K562 (cell line): ENCODE results near the gene BHLHE40. TPM values are rescaled to one million over a fixed set of nuclear protein-coding genes. Genes with fewer than 3 reads are reported as not detected.
A peak's percentile ranks its signal among the peaks of the same experiment; 100 is the strongest.

ENCODE experiments used
- CBX2 ChIP-seq: fragments of 200-600 bp; sonication (generic); IDR thresholded peaks from one replicate; pipeline ENCODE4 v1.6.1; 2012; ENCODE audit warnings: mild to moderate bottlenecking, low read length, inconsistent platforms; ENCODE audit not compliant: insufficient read depth, poor library complexity, severe bottlenecking
- CCAR2 ChIP-seq: fragments of 200-400 bp; formaldehyde crosslinking; IDR thresholded peaks from 2 replicates; pipeline ENCODE4 v1.6.1; 2017; ENCODE audit warnings: mild to moderate bottlenecking, low read depth, low read length
- CHD2 ChIP-seq: IDR thresholded peaks from 2 replicates; pipeline ENCODE4 v1.6.1; 2011; ENCODE audit warnings: low read depth, low read length
- DDX20 ChIP-seq: fragments of 450-650 bp; IDR thresholded peaks from 2 replicates; pipeline ENCODE4 v1.6.1; 2016; ENCODE audit warnings: missing genetic modification characterization, low read depth, mild to moderate bottlenecking, missing compliant biosample characterization, moderate library complexity
- FOXP1 ChIP-seq: sonication (generic); formaldehyde crosslinking; IDR thresholded peaks from 2 replicates; pipeline ENCODE4 v1.8.0; 2022; ENCODE audit warnings: mild to moderate bottlenecking, missing genetic modification reagents
- HDAC6 ChIP-seq: IDR thresholded peaks from 2 replicates; pipeline ENCODE4 v1.6.1; 2012; ENCODE audit warnings: low read depth, mild to moderate bottlenecking, control low read depth, inconsistent platforms, low read length, moderate library complexity
- IRF9 ChIP-seq: fragments of 450-650 bp; IDR thresholded peaks from 2 replicates; pipeline ENCODE4 v1.6.1; 2016; ENCODE audit warnings: missing biosample characterization, missing genetic modification characterization
- MCM7 ChIP-seq, 2 experiments: fragments of 450-650 bp; IDR thresholded peaks; 2 replicates each; pipeline ENCODE4 v1.6.1; 2016 to 2018
- MTA3 ChIP-seq: fragments of 450-650 bp; formaldehyde crosslinking; IDR thresholded peaks from 2 replicates; pipeline ENCODE4 v1.6.1; 2017; ENCODE audit warnings: mild to moderate bottlenecking, borderline replicate concordance
- NCOR1 ChIP-seq: fragments of 450-650 bp; IDR thresholded peaks from 2 replicates; pipeline ENCODE4 v1.6.1; 2016; ENCODE audit warnings: mild to moderate bottlenecking, moderate library complexity
- PYGO2 ChIP-seq: fragments of 450-650 bp; IDR thresholded peaks from 2 replicates; pipeline ENCODE4 v1.6.1; 2016; ENCODE audit warnings: mild to moderate bottlenecking, missing genetic modification characterization, moderate library complexity, missing compliant biosample characterization
- SAFB ChIP-seq: fragments of 200-400 bp; formaldehyde crosslinking; IDR thresholded peaks from 2 replicates; pipeline ENCODE4 v1.6.1; 2017; ENCODE audit warnings: low read depth, low read length, borderline replicate concordance
- SP1 ChIP-seq: sonication (generic); formaldehyde crosslinking; IDR thresholded peaks from 2 replicates; pipeline ENCODE4 v1.8.1; 2022; ENCODE audit warnings: mild to moderate bottlenecking, missing genetic modification reagents
- TCF3 ChIP-seq: sonication (generic); formaldehyde crosslinking; IDR thresholded peaks from 2 replicates; pipeline ENCODE4 v1.4.0; 2020; ENCODE audit warnings: mild to moderate bottlenecking, missing genetic modification reagents
- U2AF1 ChIP-seq: fragments of 200-400 bp; formaldehyde crosslinking; optimal IDR thresholded peaks from 2 replicates; pipeline ENCODE3; 2017; ENCODE audit warnings: mild to moderate bottlenecking, low read depth, low read length, moderate library complexity
- ZNF24 ChIP-seq: fragments of 450-650 bp; IDR thresholded peaks from 2 replicates; pipeline ENCODE4 v1.6.1; 2016
- polyA plus RNA-seq, 8 experiments: library from polyadenylated mRNA; depleted of rRNA in 4 of 8; stranded (reverse) in 5 of 8; unstranded in 3 of 8; fragments of >200 nt; fragmentation: Nextera tagmentation in 2 of 8; fragmentation: Illumina TruSeq in 1 of 8; extraction: Ambion mirVana in 2 of 8; extraction: Trizol in 1 of 8; gene quantifications; 2 replicates each; pipeline versions ENCODE4 v1.2.1 to v1.2.3, GENCODE V29; 2011 to 2014; ENCODE audit warnings: inconsistent platforms in 1 of 8, missing spikeins in 1 of 8
- total RNA-seq, 7 experiments: library from RNA; depleted of rRNA in 6 of 7; stranded (reverse); fragments of >200 nt in 6 of 7; fragmentation: Illumina TruSeq in 2 of 7; extraction: Trizol in 2 of 7; gene quantifications; 2 replicates each; pipeline versions ENCODE4 v1.2.1 to v1.2.3, GENCODE V29; 2011 to 2021; ENCODE audit warnings: low replicate concordance in 1 of 7
- TF ChIP-seq, protein P1 (sequence below): fragments of 450-650 bp; formaldehyde crosslinking; IDR thresholded peaks from 2 replicates; pipeline ENCODE4 v1.4.0; 2020; ENCODE audit warnings: mild to moderate bottlenecking, mixed read lengths
- TF ChIP-seq, protein P2 (sequence below), 2 experiments: fragments of 200-800 bp in 1 of 2; sonication (Bioruptor generic) in 1 of 2; sonication (generic) in 1 of 2; formaldehyde crosslinking in 1 of 2; IDR thresholded peaks in 1 of 2; conservative IDR thresholded peaks in 1 of 2; 2 replicates each; pipeline versions ENCODE4 v1.5.0 to v1.6.1; 2016 to 2020; ENCODE audit warnings: missing compliant biosample characterization in 1 of 2, missing genetic modification characterization in 1 of 2, missing genetic modification reagents in 1 of 2
- TF ChIP-seq, protein P3 (sequence below): IDR thresholded peaks from 2 replicates; pipeline ENCODE4 v1.6.1; 2012; ENCODE audit warnings: low read depth, low read length, improper control_type of control experiment, borderline replicate concordance

BHLHE40 gene
- total and polyA plus RNA-seq, 9 of the 15 experiments (the other 6 are each of a cell fraction or from before 2014, with no cell fraction given), result 12.0 to 83.9 (median 31.4) TPM

- TF ChIP-seq ZNF24 (peak; percentile 52; the same call in 1 of the 2 replicates), SP1 (CRISPR knock-in tag) (peak; percentile 93), CBX2 (no peak), MTA3 (peak; percentile 71; the same call in 1 of the 2 replicates), CHD2 (no peak), NCOR1 (no peak), SAFB (peak; percentile 30; the same call in 1 of the 2 replicates), CCAR2 (no peak; the same call in 1 of the 2 replicates), DDX20 (tag) (no peak), U2AF1 (no peak), IRF9 (no peak), HDAC6 (no peak), TCF3 (CRISPR knock-in tag) (peak; percentile 58), FOXP1 (CRISPR knock-in tag) (peak; percentile 73), PYGO2 (tag) (no peak), MCM7 (IDR thresholded peaks at IDR 0.05) (no peak)
- TF ChIP-seq, protein P1, sequence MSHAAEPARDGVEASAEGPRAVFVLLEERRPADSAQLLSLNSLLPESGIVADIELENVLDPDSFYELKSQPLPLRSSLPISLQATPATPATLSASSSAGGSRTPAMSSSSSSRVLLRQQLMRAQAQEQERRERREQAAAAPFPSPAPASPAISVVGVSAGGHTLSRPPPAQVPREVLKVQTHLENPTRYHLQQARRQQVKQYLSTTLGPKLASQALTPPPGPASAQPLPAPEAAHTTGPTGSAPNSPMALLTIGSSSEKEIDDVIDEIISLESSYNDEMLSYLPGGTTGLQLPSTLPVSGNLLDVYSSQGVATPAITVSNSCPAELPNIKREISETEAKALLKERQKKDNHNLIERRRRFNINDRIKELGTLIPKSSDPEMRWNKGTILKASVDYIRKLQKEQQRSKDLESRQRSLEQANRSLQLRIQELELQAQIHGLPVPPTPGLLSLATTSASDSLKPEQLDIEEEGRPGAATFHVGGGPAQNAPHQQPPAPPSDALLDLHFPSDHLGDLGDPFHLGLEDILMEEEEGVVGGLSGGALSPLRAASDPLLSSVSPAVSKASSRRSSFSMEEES (CRISPR knock-in tag), result 0 out of 2 replicates have a peak, but pooled peaks have one; percentile 8
- TF ChIP-seq, protein P2, sequence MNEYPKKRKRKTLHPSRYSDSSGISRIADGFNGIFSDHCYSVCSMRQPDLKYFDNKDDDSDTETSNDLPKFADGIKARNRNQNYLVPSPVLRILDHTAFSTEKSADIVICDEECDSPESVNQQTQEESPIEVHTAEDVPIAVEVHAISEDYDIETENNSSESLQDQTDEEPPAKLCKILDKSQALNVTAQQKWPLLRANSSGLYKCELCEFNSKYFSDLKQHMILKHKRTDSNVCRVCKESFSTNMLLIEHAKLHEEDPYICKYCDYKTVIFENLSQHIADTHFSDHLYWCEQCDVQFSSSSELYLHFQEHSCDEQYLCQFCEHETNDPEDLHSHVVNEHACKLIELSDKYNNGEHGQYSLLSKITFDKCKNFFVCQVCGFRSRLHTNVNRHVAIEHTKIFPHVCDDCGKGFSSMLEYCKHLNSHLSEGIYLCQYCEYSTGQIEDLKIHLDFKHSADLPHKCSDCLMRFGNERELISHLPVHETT (CRISPR knock-in tag; conservative IDR thresholded peaks at IDR 0.05 in 1 of 2, IDR thresholded peaks at IDR 0.05 in 1 of 2), result no peak
- TF ChIP-seq, protein P3, sequence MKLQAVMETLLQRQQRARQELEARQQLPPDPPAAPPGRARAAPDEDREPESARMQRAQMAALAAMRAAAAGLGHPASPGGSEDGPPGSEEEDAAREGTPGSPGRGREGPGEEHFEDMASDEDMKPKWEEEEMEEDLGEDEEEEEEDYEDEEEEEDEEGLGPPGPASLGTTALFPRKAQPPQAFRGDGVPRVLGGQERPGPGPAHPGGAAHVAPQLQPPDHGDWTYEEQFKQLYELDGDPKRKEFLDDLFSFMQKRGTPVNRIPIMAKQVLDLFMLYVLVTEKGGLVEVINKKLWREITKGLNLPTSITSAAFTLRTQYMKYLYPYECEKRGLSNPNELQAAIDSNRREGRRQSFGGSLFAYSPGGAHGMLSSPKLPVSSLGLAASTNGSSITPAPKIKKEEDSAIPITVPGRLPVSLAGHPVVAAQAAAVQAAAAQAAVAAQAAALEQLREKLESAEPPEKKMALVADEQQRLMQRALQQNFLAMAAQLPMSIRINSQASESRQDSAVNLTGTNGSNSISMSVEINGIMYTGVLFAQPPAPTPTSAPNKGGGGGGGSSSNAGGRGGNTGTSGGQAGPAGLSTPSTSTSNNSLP, result no peak
These were observed 1.3 kb downstream of the BHLHE40 start (continued) for GRCh38 chr3:4980229-4981203.
